WTC11 (cell line): ENCODE measurements around the gene NUTM2D.
"Not testable (repeated sequence)": the region's sequence is repeated elsewhere in the genome, so short reads cannot be mapped to it uniquely, and the experiment has no call there.

ENCODE experiments used
- CTCF ChIP-seq: fragments of 200-600 bp; IDR thresholded peaks from 2 replicates; pipeline ENCODE4 v1.8.0; 2022; ENCODE audit warnings: antibody characterized with exemption
- FOXJ3 ChIP-seq: sonication (generic); formaldehyde crosslinking; IDR thresholded peaks from 2 replicates; pipeline ENCODE4 v1.9.0; 2021; ENCODE audit warnings: missing genetic modification reagents, mild to moderate bottlenecking, borderline replicate concordance
- JUN ChIP-seq: sonication (generic); formaldehyde crosslinking; IDR thresholded peaks from 2 replicates; pipeline ENCODE4 v1.8.0; 2023; ENCODE audit warnings: mild to moderate bottlenecking, missing genetic modification reagents
- NR3C1 ChIP-seq: sonication (generic); formaldehyde crosslinking; conservative IDR thresholded peaks from 2 replicates; pipeline ENCODE4 v1.8.1; 2023; ENCODE audit warnings: low read depth, mild to moderate bottlenecking, missing genetic modification reagents
- SMAD4 ChIP-seq: sonication (generic); formaldehyde crosslinking; IDR thresholded peaks from 2 replicates; pipeline ENCODE4 v1.8.0; 2022; ENCODE audit warnings: mild to moderate bottlenecking, missing genetic modification reagents
- SP1 ChIP-seq: sonication (generic); formaldehyde crosslinking; conservative IDR thresholded peaks from 2 replicates; pipeline ENCODE4 v1.8.1; 2022; ENCODE audit warnings: missing genetic modification reagents
- USF2 ChIP-seq: sonication (generic); formaldehyde crosslinking; IDR thresholded peaks from 2 replicates; pipeline ENCODE4 v1.8.1; 2023; ENCODE audit warnings: mild to moderate bottlenecking, missing genetic modification reagents, moderate library complexity
- ZNF121 ChIP-seq: sonication (generic); formaldehyde crosslinking; IDR thresholded peaks from 2 replicates; pipeline ENCODE4 v1.8.0; 2023; ENCODE audit warnings: missing genetic modification reagents
- ZNF263 ChIP-seq: sonication (generic); formaldehyde crosslinking; IDR thresholded peaks from 2 replicates; pipeline ENCODE4 v1.8.1; 2022; ENCODE audit warnings: low read depth, mild to moderate bottlenecking, moderate library complexity, missing genetic modification reagents
- ZNF423 ChIP-seq: fragments of 250-450 bp; sonication (Bioruptor Pico); IDR thresholded peaks from 2 replicates; pipeline ENCODE4 v2.1.2; 2022; ENCODE audit warnings: mild to moderate bottlenecking, moderate library complexity
- TF ChIP-seq, protein P1 (sequence below): sonication (generic); formaldehyde crosslinking; IDR thresholded peaks from 2 replicates; pipeline ENCODE4 v1.8.0; 2022; ENCODE audit warnings: mild to moderate bottlenecking, missing genetic modification reagents
- TF ChIP-seq, protein P2 (sequence below): sonication (generic); formaldehyde crosslinking; conservative IDR thresholded peaks from 2 replicates; pipeline ENCODE4 v1.8.1; 2023; ENCODE audit warnings: mild to moderate bottlenecking, low read depth, missing genetic modification reagents, moderate library complexity
- TF ChIP-seq, protein P3 (sequence below): sonication (generic); formaldehyde crosslinking; IDR thresholded peaks from 2 replicates; pipeline ENCODE4 v1.8.1; 2022; ENCODE audit warnings: mild to moderate bottlenecking, moderate library complexity, missing genetic modification reagents

GRCh38 chr10:87327958-87328357 is 29.6 kb upstream of the NUTM2D start:
- TF ChIP-seq, protein P1, sequence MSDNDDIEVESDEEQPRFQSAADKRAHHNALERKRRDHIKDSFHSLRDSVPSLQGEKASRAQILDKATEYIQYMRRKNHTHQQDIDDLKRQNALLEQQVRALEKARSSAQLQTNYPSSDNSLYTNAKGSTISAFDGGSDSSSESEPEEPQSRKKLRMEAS (CRISPR knock-in tag) = not testable (repeated sequence)
- TF ChIP-seq CTCF; SP1 (CRISPR knock-in tag); JUN (CRISPR knock-in tag); USF2 (CRISPR knock-in tag); NR3C1 (CRISPR knock-in tag); ZNF263; SMAD4 (CRISPR knock-in tag); ZNF423 (CRISPR knock-in tag); FOXJ3; ZNF121: not testable (repeated sequence)
- TF ChIP-seq, protein P2, sequence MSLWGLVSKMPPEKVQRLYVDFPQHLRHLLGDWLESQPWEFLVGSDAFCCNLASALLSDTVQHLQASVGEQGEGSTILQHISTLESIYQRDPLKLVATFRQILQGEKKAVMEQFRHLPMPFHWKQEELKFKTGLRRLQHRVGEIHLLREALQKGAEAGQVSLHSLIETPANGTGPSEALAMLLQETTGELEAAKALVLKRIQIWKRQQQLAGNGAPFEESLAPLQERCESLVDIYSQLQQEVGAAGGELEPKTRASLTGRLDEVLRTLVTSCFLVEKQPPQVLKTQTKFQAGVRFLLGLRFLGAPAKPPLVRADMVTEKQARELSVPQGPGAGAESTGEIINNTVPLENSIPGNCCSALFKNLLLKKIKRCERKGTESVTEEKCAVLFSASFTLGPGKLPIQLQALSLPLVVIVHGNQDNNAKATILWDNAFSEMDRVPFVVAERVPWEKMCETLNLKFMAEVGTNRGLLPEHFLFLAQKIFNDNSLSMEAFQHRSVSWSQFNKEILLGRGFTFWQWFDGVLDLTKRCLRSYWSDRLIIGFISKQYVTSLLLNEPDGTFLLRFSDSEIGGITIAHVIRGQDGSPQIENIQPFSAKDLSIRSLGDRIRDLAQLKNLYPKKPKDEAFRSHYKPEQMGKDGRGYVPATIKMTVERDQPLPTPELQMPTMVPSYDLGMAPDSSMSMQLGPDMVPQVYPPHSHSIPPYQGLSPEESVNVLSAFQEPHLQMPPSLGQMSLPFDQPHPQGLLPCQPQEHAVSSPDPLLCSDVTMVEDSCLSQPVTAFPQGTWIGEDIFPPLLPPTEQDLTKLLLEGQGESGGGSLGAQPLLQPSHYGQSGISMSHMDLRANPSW (CRISPR knock-in tag) = not testable (repeated sequence)
- TF ChIP-seq, protein P3, sequence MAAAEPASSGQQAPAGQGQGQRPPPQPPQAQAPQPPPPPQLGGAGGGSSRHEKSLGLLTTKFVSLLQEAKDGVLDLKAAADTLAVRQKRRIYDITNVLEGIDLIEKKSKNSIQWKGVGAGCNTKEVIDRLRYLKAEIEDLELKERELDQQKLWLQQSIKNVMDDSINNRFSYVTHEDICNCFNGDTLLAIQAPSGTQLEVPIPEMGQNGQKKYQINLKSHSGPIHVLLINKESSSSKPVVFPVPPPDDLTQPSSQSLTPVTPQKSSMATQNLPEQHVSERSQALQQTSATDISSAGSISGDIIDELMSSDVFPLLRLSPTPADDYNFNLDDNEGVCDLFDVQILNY (CRISPR knock-in tag) = not testable (repeated sequence)
